Fibroblast of mammary gland (primary cell): Measurements from ENCODE around the gene PCGF3.

Experiments
- DNase-seq: peaks from one replicate; pipeline ENCODE4 v3.0.0-alpha.2; 2010; ENCODE audit warnings: low read depth
- H3K4me3 ChIP-seq: 2 replicates; pipeline ENCODE4 v1.5.1; 2011; ENCODE audit warnings: low read depth, mild to moderate bottlenecking, low read length, moderate library complexity; ENCODE audit not compliant: control insufficient read depth
- TF ChIP-seq, protein P1 (sequence below): conservative IDR thresholded peaks from 2 replicates; pipeline ENCODE4 v1.5.1; 2011; ENCODE audit warnings: low read depth, low read length, inconsistent platforms; ENCODE audit not compliant: control insufficient read depth, insufficient read depth

PCGF3 gene

DNA sequence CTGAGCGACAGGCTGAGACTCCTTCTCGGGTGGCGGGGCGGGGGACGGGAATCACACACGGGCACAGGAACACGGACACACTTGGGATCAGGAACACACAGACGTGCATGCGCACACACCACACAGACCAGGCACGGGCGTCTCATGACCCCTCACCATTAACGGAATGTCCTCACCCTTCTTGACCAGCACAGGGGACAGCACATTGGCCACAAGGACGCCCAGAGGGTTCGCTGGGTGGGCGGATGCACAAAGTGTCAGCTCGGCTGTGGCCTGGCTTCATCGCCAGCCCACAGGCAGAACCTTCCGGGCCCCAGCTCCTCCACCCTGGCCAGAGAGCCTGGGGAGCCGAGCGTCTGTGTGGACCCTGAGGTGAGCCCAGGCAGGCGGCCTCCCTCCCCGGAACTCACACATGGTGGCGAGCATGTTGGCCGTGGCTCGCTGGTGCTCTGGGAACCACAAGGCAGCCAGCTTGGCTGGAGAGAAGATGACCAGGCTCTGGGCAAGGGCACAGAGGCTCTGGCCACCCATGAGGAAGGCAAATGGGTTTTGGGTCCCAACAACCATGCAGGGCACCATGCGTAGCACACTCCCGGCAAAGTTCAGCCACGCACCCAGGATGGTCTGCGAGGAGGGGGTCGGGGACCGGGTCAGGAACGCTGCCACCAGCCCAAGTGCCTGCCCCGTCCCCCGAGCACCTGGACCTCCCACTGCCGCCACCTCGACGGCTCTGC, 19.8 kb upstream of the PCGF3 start:
- H3K4me3 ChIP-seq: no peak overlapping the region
- no peak for DNase-seq
- TF ChIP-seq, protein P1, sequence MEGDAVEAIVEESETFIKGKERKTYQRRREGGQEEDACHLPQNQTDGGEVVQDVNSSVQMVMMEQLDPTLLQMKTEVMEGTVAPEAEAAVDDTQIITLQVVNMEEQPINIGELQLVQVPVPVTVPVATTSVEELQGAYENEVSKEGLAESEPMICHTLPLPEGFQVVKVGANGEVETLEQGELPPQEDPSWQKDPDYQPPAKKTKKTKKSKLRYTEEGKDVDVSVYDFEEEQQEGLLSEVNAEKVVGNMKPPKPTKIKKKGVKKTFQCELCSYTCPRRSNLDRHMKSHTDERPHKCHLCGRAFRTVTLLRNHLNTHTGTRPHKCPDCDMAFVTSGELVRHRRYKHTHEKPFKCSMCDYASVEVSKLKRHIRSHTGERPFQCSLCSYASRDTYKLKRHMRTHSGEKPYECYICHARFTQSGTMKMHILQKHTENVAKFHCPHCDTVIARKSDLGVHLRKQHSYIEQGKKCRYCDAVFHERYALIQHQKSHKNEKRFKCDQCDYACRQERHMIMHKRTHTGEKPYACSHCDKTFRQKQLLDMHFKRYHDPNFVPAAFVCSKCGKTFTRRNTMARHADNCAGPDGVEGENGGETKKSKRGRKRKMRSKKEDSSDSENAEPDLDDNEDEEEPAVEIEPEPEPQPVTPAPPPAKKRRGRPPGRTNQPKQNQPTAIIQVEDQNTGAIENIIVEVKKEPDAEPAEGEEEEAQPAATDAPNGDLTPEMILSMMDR: no peak

DNA sequence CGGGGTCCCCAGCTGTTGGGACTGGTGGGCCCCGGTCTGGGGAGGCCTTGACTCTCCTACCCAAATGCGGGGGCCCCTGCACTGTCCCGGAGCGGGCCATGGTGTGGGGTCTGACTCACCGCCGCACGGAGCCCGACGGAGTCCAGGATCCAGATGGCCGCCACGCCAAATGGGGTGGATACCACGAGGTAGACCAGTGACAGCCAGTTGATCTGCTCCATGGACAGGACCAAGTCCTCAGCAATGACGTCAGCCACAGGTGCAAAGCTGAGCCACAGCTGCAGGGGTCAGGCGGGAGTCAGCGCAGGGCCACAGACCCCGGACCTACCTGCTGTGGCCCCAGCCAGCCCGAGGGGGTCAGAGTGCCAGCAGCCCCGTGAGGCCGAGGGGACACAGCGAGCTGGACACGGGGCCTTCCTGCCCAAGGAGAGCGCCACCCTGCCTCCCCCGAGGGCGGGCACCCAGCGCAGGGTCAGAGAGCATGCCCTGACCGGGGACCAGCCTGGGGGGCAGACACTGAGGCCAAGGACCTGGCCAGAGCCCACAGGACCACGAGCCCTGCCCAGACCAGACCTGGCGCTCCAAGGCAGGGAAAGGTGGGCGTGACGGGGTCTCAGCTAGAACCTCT, 19.1 kb upstream of the PCGF3 start:
- TF ChIP-seq, protein P1: no peak
- no peak for DNase-seq
- no peak overlapping the region for H3K4me3 ChIP-seq

DNA sequence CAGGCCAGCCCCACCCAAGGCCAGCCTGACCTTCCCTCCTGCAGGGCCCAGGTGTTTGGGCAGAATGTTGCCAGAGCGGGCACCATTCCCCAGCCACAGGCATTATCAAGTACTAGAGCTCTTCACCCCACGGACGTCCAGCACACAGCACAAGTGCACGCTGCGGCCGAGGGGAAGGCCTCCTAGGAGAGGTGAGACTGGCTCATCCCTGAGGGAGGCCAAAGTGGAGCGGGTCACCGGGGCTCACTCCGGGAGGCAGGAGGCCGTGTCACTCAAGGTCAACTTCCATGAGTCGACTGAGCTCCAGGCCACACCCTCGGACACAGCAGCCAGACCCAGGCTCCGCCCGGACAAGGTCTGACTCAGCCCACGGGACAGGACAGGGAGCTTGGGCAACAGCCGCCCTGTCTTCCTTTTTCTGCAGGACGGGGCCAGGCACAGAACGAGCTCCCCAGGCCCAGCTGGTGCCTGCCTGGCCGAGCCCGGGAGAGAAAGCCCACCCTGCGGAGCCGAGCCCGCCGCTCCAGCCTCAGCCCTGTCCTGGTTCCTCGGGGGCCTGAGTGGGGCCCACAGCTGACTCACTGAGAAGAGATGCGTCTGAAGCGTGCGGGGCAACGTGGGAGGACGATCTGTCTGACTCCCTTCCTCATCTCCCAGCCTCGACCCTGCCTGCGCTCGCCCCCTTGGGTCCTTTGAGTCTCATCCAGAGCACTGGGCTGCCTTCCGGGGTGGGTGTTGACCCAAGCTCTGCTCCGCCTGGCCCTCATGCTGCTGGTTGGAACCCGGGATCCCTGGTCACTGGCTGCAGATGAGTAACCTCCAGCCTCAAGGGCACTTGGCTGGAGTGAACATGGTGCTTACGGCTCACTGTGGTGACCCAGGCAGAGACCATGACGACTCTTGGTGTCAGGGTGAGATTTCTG, 18.3 kb upstream of the PCGF3 start:
- peak overlapping the region; percentile 33 for H3K4me3 ChIP-seq
- TF ChIP-seq, protein P1: no peak
- peak; percentile 97 for DNase-seq

DNA sequence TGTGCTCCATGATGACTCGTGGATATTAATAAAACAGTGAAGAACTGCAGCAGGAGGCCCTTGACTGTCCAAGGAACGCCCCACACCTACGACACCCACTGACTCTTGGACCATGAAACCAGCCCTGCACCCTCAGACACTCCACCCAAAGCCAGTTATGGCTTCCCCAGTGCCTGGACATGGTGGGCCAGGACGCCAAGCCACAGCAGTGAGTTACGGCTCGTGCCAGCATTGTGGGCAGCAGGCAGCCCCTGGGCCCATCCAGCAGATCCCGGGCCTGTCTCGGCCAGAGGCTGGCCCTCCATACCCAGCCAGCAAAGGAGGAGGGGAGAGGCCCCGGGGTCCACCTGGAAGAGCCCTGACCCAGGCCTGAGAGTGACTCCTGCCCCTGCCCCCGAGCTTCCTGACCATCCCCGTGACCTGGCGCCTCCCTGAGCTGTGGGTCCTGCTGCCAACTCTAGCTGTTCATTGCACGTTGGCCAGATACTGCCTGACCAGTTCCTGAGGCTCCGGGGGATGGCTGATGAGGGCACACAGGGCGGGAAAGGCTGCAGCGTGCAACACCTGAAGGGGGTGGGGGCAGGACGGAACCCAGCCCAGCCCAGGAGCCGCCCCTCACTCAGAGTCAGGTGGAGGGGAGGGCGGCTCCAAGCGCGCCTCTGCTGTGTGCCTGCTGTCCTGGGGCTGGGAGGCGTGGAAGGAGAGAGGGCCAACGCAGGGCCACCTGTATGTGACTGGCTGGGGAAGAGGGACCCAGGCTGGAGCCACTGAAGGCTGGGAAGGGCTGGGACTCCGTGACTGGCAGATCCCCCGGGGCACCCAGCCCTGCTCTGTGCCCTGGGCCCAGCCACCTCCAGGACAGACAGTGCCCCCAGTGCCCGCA, 17.4 kb upstream of the PCGF3 start:
- TF ChIP-seq, protein P1: no peak
- H3K4me3 ChIP-seq: peak overlapping the region; percentile 38
- no peak for DNase-seq

DNA sequence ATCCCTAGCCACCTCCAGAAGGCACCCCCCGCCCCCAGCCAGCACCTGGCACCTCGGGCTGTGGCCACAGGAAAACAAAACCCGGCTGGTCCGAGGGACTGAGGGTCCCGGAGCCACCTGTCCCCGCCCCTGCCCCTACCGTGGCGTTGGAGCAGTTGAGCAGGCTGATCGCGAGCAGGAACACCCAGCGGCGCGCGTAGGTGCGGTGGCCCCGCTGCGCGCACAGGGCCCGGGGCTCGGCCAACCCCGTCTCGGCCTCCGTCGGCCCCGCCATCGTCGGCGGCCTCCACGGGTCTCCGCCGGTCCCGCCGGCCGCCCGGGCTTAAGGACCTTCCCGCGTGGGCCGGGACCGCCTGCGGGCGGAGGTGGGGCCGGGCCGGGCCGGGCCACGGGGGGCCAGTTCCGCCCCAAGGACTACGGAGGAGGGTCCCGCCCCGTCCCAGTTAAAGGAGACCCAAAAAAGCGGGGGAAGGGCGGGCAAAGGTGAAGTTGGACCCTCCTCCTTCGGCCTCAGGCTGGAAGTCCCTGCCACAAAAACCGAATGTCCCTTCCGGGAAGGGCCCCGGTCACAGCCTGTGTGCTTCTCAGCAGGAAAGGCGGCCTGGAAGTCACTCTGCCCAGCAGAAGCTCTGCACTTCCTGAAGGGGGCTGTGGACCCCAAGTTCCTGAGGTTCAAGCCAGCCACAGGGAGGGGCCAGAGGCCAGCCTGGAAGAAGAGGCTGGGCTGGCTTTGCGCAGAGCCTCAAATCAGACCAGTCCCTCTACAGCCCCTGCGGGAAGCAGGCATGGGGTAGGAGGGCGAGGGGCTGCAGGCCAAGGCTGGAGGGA, 16.6 kb upstream of the PCGF3 start, which contains the start of gene SLC49A3:
SLC49A3 (minus strand) TSS at position 298 of the 828 bp plus-strand sequence; CDS start at position 274, 24 bp downstream.
- TF ChIP-seq, protein P1: no peak
- DNase-seq: no peak
- H3K4me3 ChIP-seq: peak within 1 kb of the TSS; percentile 38
